ENCODE results near the gene CCL5. TPM values are rescaled to one million over a fixed set of nuclear protein-coding genes. Genes with fewer than 3 reads are reported as not detected.

CCL5 gene
- total and polyA plus RNA-seq, 8 donors: 2.0 to 32.2 (median 5.3) TPM; not detected in 2

DNA sequence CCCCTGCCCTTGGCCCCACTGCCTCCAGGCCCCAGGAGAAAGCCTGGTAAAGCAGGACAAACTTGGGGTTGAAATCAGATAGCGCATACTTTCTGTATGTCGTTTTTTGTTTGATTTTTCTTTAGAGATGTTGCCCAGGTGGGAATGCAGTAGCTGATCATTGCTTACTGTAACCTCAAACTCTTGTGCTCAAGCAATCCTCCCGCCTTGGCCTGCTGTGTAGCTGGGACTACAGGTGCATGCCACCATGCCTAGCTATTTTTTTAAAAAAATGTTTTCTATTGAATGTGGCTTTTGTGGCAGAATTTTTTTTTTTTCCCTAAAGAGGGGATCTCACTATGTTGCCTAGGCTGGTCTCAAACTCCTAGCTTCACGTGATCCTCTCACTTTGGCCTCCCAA is 11.1 kb upstream of the CCL5 start:
- peaks cover 0 to under 1% (median 0%) of the 10 kb centered on the region in 3 donors for H3K27me3 ChIP-seq
- WGBS, 5 donors: 70 to 83% (median 80%) methylated on average over 4 of the region's 4 CpGs
- DNase-seq: no peak
- H3K9me3 ChIP-seq: no peaks in the 10 kb centered on the region
- intact Hi-C loops (cut with DNase I; ENCODE audit: low total_unique reads): no loop called here
- H3K4me3 ChIP-seq: no peak overlapping the region
- no peaks in the 10 kb centered on the region for H3K36me3 ChIP-seq
- peak overlapping the region in 3 of 5 donors; percentile 1 to 25 (median 10) for H3K27ac ChIP-seq
- H3K4me1 ChIP-seq: peaks cover 0 to 14% (median 6%) of the 10 kb centered on the region in 4 donors
- TF ChIP-seq POLR2AphosphoS5 (IDR thresholded peaks at IDR 0.05) (no peak), POLR2A (IDR thresholded peaks at IDR 0.05) (no peak), EP300 (IDR thresholded peaks at IDR 0.05) (no peak)
- TF ChIP-seq, protein P1, sequence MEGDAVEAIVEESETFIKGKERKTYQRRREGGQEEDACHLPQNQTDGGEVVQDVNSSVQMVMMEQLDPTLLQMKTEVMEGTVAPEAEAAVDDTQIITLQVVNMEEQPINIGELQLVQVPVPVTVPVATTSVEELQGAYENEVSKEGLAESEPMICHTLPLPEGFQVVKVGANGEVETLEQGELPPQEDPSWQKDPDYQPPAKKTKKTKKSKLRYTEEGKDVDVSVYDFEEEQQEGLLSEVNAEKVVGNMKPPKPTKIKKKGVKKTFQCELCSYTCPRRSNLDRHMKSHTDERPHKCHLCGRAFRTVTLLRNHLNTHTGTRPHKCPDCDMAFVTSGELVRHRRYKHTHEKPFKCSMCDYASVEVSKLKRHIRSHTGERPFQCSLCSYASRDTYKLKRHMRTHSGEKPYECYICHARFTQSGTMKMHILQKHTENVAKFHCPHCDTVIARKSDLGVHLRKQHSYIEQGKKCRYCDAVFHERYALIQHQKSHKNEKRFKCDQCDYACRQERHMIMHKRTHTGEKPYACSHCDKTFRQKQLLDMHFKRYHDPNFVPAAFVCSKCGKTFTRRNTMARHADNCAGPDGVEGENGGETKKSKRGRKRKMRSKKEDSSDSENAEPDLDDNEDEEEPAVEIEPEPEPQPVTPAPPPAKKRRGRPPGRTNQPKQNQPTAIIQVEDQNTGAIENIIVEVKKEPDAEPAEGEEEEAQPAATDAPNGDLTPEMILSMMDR (IDR thresholded peaks at IDR 0.05): no peak

DNA sequence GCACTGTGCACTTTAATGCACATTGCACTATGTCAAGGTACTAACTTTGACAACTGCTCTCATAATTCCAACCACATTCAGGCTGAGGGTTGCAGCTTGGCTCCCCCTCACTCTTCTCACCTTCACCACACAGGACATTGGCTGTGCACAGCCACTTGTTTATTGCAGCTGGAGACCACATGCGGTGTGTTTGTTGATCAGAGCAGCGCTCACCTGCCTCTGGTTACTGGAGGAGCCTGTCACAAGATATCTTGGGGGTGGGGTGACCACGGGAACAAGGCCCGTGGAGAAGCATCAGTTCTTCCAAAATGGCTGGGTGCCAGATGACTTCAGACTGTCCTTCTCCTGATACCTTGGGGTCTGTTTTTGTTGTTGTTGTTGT is 10.6 kb upstream of the CCL5 start:
- DNase-seq: peak; percentile 35 to 61
- TF ChIP-seq, protein P1 (IDR thresholded peaks at IDR 0.05): no peak
- intact Hi-C loops (cut with DNase I; ENCODE audit: low total_unique reads): no loop called here

DNA sequence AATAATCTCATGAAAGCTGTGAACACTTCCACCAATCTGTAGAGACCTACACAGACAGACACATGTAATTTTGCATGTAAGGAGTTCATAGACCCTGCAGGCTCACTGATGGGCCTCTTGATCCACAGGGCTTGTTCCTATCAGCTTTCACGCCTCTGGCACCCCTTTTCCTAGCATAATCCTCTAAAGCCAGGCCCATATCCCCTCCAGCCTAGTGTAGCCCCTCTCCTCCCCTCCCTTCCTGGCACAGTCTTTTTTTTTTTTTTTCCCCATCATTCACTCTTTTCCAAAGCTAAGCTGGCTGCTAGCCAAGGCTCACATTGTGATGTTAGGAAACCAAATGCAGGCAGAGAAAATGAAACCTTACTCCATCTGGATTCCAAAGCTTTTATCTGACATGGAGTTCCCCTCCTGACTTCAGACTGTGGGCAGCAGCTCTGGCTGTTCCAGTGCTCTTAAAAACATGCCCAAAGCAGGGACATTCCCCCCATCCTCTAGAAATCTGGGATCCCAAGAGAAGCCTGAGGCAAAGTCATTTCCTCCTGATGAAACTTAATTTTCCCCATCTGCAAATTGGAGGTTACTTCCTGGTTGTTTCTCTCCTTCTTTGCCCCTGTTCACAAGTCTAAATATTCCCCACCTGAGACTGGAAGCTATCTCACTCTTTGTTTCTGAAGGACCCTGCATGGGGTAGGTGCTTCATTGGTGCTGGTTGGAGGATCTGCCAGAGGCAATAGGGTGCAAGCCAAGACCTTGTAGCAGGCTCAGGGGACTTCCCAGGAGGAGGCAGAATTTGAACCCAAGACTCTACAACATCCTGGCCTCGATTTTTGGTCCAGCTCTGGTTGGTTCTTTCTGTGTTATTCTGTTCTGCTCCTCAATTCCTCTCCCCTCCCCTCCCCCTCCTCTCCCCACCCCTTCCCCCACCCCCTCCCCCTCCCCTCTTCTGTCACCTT is 9.9 kb upstream of the CCL5 start:
- H3K36me3 ChIP-seq: no peaks in the 10 kb centered on the region
- TF ChIP-seq, protein P1 (IDR thresholded peaks at IDR 0.05): no peak
- TF ChIP-seq POLR2A (IDR thresholded peaks at IDR 0.05) (no peak), POLR2AphosphoS5 (IDR thresholded peaks at IDR 0.05) (no peak), EP300 (IDR thresholded peaks at IDR 0.05) (no peak)
- H3K9me3 ChIP-seq: no peaks in the 10 kb centered on the region
- H3K4me1 ChIP-seq: peaks cover 0 to 14% (median 6%) of the 10 kb centered on the region in 4 donors
- no peaks in the 10 kb centered on the region for H3K27me3 ChIP-seq
- intact Hi-C loops (cut with DNase I; ENCODE audit: low total_unique reads): no loop called here
- H3K27ac ChIP-seq: peak overlapping the region in 3 of 5 donors; percentile 25 to 46 (median 41)
- H3K4me3 ChIP-seq: no peak overlapping the region
- peak; percentile 39 to 78 for DNase-seq
- 69 to 92% (median 82%) methylated on average over 2 of the region's 2 CpGs for WGBS, 5 donors

More for the DNA sequence above, 10.6 kb upstream of the CCL5 start:
- Histone ChIP-seq H3K27me3 (no peaks in the 10 kb centered on the region), H3K36me3 (no peaks in the 10 kb centered on the region), H3K27ac (peak overlapping the region in 3 of 5 donors; percentile 1 to 25 (median 10)), H3K9me3 (no peaks in the 10 kb centered on the region), H3K4me3 (no peak overlapping the region), H3K4me1 (peaks cover 0 to 14% (median 6%) of the 10 kb centered on the region in 4 donors)
- WGBS, 5 donors: 22 to 66% (median 49%) methylated on average over 4 of the region's 4 CpGs

DNA sequence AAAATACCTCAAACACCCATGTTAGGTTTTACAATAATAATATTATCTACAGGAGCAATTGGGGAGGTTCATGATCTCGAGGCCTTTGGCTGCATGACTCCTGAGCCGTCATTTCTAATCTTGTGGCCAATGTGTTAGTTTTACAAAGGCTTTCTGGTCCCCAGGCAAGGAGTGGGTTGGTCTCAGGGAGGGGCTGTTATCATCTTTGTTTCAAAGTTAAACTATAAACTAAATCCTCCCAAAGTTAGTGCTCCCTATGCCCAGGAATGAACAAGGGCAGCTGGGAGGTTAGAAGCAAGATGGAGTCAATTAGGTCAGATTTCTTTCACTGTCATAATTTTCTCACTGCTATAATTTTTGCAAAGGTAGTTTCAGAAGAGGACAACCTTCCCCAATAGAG is 9.1 kb upstream of the CCL5 start:
- Histone ChIP-seq H3K4me3 (no peak overlapping the region), H3K4me1 (peaks cover 0 to 14% (median 6%) of the 10 kb centered on the region in 4 donors), H3K27ac (peak overlapping the region in 1 of 5 donors; percentile 46), H3K36me3 (no peaks in the 10 kb centered on the region), H3K9me3 (no peaks in the 10 kb centered on the region), H3K27me3 (no peaks in the 10 kb centered on the region)
- intact Hi-C loops (cut with DNase I; ENCODE audit: low total_unique reads): no loop called here
- 39 to 68% (median 58%) methylated on average over 2 of the region's 2 CpGs for WGBS, 5 donors
- DNase-seq: no peak
- TF ChIP-seq POLR2AphosphoS5 (IDR thresholded peaks at IDR 0.05): no peak
- TF ChIP-seq EP300 (IDR thresholded peaks at IDR 0.05): no peak
- TF ChIP-seq, protein P1 (IDR thresholded peaks at IDR 0.05): no peak
- no peak for TF ChIP-seq POLR2A (IDR thresholded peaks at IDR 0.05)

Measured in stomach (tissue), 9 donors.